22Rv1 (cell line): ENCODE data around the gene RALGAPA1.

ENCODE experiments used
- H3K27ac ChIP-seq: fragments of 450-650 bp; 2 replicates; pipeline ENCODE4 v1.5.1; 2017
- ZFX ChIP-seq: fragments of 450-650 bp; IDR thresholded peaks from 2 replicates; pipeline ENCODE4 v1.6.1; 2017; ENCODE audit warnings: antibody characterized with exemption, borderline replicate concordance
- TF ChIP-seq, protein P1 (sequence below): fragments of 450-650 bp; IDR thresholded peaks from 2 replicates; pipeline ENCODE4 v1.5.1; 2017; ENCODE audit warnings: mild to moderate bottlenecking

Gene RALGAPA1

DNA sequence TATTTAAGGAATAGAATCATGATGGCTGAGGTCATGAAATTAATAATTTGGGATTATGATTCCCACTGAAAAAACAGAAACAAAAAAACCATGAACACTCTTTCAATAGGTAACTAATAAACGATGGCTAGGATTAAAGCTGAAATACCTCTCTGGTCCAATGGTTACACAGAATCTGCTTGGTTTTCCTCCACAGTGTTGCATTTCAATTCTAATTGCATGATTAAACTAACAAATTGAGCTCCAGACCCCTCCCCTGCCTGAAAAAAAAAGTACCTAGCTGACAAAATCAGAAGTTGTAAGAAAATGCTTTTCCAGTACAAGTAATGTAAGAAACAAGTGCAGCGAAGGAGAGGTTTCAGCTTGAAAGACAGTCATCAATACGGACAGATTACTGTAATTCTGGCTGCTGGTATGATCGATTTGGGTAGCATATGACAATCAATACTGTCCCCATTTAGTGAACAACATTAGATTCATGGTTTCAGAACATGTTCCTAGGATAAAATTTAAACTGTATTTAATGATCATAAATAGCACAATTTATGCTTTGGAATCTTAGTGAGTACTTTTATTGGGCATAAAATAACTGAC, 243.1 kb downstream of the RALGAPA1 start:
- no peak for TF ChIP-seq ZFX
- no peak overlapping the region for H3K27ac ChIP-seq

- no peak for TF ChIP-seq ZFX
- no peak overlapping the region for H3K27ac ChIP-seq
Observed at GRCh38 chr14:35558680-35559079, 250.4 kb downstream of the RALGAPA1 start.

DNA sequence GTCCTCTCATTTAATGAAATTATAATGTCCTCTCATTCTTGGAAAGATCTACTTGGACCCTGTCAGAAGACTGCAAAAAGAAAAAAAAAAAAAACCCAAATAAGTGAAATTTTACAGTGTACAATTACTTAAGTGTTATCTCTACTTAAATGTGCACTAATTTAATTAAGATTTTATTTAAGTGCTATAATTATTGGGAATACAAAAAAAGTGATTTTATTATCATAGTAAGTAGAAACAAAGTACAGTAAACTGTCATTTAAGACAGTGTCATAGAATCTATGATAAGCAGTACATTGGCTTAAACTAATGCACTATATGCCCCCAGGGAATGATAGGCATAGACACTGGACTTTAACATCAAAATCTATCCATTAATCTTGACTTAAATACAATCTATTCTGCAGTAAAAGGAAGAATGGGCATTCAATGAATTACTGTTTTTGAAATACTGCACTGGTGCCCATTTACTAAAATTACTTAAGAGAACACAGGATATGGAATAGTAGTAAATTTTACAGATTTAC, 251.8 kb downstream of the RALGAPA1 start:
- TF ChIP-seq, protein P1, sequence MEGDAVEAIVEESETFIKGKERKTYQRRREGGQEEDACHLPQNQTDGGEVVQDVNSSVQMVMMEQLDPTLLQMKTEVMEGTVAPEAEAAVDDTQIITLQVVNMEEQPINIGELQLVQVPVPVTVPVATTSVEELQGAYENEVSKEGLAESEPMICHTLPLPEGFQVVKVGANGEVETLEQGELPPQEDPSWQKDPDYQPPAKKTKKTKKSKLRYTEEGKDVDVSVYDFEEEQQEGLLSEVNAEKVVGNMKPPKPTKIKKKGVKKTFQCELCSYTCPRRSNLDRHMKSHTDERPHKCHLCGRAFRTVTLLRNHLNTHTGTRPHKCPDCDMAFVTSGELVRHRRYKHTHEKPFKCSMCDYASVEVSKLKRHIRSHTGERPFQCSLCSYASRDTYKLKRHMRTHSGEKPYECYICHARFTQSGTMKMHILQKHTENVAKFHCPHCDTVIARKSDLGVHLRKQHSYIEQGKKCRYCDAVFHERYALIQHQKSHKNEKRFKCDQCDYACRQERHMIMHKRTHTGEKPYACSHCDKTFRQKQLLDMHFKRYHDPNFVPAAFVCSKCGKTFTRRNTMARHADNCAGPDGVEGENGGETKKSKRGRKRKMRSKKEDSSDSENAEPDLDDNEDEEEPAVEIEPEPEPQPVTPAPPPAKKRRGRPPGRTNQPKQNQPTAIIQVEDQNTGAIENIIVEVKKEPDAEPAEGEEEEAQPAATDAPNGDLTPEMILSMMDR = no peak
- no peak for TF ChIP-seq ZFX
- H3K27ac ChIP-seq = no peak overlapping the region

DNA sequence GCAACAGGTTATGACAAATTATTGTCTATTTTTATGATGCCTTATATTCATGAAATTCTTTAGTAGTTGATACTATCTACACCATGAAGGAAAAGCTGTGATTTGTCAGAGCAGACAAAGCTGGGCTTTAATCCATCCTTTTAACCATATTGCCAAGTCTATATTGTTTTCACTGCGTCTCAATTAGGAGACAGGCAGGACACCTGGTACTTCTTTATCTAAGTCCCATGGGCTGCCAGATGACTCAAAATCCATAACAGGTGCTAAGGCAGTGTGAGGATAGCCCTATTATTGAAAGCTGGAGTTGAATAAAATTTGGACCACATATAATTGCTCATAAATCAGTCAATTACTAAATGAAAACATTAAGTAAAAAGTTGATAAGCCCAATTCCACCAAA, 252.5 kb downstream of the RALGAPA1 start:
- no peak overlapping the region for H3K27ac ChIP-seq
- TF ChIP-seq ZFX = no peak

DNA sequence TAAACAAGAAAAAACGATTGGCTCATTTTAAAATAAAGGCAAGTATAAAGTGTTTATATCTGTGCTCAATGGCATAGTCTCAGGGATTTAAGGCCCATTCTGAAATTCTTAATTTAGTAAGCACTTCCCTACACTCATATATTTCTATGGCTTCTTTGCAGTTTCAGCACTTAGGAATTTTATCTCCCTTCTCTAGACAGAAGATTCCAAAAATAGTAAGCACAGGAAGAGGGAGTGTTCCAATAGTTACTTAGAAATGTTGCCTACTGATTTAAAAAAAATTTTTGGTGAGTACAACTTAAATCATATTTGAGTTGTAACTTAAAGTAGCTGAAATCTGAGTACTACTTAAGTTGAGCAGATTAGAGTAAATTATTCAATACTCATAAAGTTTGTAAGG, 255.3 kb downstream of the RALGAPA1 start:
- TF ChIP-seq, protein P1 = no peak
- no peak for TF ChIP-seq ZFX
- no peak overlapping the region for H3K27ac ChIP-seq

DNA sequence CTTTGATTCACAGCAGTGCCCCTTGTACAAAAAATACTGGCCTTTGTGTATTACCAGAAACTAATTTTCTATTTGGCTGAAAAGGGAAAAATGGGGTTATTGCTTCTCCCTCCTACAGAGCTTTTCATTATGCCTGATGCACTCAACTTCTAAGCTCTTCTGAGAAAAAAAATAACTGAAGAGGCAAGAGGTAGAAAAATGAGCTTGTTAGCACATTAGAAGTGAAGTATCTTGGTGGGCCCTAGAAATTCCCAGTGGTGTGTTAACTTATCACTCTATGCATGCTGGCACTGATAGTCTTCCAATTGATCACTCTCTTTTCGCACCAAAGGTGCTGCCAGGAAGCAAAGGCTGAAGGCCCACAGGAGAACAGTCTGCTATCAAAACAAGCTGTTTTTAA, 258.0 kb downstream of the RALGAPA1 start:
- TF ChIP-seq, protein P1 = no peak
- TF ChIP-seq ZFX = no peak
- H3K27ac ChIP-seq = no peak overlapping the region

DNA sequence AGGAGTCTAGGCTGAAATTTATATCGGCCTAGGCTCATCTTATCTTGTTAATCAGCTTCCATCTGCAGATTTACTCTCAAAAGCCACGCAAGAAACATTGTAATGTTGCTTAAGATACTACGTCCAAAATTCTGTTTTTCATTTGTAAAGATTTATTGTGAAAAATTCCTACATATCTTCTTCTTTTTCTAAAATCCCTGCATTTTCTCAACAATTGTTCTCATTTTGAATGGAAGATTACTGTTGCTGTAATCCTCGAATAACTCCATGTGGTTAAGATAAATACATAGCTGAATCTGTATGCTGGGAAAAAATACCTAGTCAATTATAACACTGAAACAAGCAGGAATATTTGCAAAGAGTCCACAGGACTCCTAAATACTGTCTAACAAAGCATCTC, 259.5 kb downstream of the RALGAPA1 start:
- H3K27ac ChIP-seq = no peak overlapping the region
- no peak for TF ChIP-seq ZFX
- TF ChIP-seq, protein P1 = no peak

DNA sequence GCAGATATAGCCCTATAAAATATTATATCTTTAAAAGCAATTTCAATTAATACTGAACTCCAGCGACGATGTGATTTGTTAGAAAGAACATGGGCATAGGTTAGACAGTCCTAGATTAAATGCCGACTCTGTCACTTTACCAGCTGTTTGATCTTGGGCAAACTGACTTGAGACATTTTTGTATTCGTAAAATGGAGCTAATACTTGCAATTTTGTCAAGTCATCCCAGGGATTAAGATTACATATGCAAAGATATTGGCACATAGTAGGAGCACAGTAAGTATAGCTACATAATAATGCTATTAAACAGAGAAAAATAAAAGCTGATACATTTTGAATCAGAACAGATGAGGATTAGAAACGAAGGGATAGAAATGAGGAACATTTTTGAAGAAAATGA, 266.1 kb downstream of the RALGAPA1 start:
- TF ChIP-seq ZFX = no peak
- TF ChIP-seq, protein P1 = no peak
- H3K27ac ChIP-seq = no peak overlapping the region

DNA sequence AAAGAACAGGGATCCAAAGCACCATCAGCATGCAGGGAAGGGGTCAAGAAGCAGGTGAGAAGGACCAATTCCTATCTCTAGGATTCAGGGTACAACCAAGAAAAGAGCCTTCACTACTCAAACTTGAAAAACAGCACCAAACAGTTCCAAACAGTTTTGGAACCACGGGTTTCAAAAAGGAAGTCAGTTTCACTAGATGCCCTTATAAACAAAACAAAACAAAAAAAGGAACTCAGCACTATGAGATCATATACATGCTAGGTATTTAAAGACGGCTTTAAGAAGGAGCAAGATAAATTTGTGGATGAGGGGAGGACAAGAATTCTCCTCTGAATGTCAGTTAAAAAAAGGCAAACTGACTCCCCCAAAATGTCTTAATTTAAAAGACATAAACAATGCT, 269.1 kb downstream of the RALGAPA1 start:
- no peak overlapping the region for H3K27ac ChIP-seq
- TF ChIP-seq, protein P1 = no peak
- no peak for TF ChIP-seq ZFX
